ENCODE results near the gene CAMSAP3.
A peak's percentile ranks its signal among the peaks of the same experiment; 100 is the strongest.

Gene CAMSAP3

DNA sequence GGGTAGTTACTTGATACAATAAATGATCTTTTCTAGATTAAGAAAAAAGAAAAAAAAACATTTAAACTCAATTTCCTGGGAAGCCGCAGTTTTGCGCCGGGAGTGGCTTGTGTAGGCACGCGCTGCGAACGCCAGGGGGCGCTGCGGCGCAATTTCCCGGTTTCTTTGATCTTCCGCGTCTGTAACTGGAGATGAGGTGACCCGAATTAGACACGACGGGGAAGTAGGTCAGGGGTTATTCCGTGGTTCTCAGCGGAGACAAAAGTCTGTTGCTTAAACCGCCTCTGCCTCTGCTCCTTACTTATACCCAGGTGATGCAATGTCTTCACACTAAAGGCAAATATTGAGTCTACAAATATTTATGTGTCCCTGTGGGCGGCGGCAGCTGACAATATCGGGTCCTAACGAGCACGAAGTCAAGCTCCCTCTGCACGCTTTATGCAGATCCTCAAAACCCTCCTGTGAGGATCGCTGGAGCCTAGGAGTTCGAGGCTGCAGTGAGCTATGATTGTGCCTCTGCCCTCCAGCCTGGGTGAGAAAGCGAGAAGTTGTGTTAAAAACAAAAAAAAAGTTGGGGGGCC is 56.5 kb downstream of the CAMSAP3 start:
- DNase-seq (ENCODE audit: insufficient read length, low spot score) (peak; percentile 86), FAIRE-seq (peak; percentile 6)
- TF ChIP-seq POLR2A (IDR thresholded peaks at IDR 0.05; ENCODE audit: low read depth, low read length): no peak

DNA sequence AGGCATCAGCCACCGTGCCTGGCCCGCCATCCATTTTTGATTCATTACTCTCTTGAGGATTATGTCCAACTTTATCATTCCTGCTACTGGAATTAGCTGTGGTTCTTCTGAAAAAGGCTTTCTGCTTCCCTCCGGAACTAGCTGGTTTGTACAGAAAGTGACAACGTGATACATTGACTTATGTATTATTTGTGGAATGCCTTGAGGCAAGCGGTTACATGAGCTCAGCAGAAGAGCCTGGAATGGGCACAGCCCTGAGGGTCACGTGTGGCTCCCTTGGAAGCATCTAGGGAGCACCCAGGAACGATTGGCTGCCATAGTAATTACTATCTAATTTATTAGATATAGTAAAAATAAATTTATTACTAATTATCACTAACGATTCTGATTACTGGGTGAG is 58.7 kb downstream of the CAMSAP3 start:
- no peak for TF ChIP-seq POLR2A (IDR thresholded peaks at IDR 0.05; ENCODE audit: low read depth, low read length)
- FAIRE-seq: no peak
- no peak for DNase-seq (ENCODE audit: insufficient read length, low spot score)

DNA sequence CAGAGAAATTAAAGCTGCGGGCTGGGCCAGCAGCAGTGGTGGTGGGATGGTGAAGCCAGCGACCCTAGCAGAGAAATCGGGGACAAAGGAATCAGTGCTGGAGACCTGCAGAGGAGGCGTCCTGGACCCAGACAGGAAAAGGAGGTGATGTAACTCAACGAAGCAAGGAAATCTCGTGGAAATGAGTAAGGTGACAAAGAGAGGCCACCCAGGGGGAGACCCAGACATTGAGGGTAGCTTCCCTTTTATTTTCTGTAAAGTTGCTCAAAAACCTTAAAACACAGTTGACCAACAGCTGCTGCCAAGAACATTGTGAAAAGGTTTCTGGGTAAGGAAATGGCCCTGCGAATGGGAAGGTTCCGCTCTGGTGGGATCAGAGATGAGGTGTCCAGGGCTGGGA is 59.9 kb downstream of the CAMSAP3 start:
- no peak for FAIRE-seq
- no peak for DNase-seq (ENCODE audit: insufficient read length, low spot score)
- no peak for TF ChIP-seq POLR2A (IDR thresholded peaks at IDR 0.05; ENCODE audit: low read depth, low read length)

DNA sequence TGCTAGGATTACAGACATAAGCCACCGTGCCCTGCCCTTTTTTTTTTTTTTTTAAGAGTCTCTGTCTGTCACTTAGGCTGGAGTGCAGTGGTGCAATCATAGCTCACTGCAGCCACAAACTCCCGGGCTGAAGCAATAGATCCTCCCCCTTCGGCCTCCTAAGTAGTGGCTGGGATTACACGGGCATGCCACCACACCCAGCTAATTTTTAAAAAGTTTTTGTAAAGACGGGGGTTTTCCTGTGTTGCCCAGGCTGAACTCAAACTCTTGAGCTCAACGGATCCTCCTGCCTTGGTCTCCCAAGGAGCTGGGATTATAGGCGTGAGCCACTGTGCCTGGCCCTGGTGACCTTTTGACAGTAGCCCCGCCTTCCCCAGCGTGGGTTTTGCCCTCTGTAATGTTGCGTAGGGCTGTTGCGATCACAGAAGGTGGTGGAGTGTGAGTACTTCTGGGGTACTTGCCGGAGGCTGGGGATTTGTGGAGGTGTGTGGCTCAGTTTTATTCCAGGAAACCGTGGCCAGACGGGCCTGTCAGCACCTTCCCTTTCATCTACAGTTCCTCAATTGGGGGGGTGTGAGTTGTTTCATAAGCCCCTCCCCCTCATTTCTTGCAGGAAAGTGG is 61.6 kb downstream of the CAMSAP3 start:
- FAIRE-seq: no peak
- DNase-seq (ENCODE audit: insufficient read length, low spot score): no peak
- no peak for TF ChIP-seq POLR2A (IDR thresholded peaks at IDR 0.05; ENCODE audit: low read depth, low read length)

DNA sequence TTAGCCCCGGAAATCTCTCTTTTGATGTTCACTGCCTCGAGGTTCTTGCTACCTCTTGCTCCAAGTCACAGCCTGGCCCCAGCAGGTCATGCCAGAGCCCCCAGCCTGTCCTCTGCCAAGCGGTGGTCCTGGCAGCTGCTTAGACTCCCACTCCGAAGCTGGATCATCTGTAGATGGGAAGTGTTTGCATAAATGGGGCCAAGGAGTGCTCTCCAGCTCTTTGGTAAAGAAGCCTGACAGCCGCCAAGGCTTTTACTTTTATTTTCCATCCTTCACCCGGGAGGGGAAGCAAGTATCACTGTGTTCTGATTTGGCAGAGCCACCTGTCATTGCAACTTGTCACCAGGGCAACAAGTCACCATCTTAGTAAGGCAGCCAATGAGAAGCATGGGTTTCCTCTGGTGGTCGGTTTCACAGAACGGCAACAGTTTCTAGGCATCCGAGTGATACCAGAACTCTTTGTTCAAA is 62.6 kb downstream of the CAMSAP3 start:
- no peak for TF ChIP-seq POLR2A (IDR thresholded peaks at IDR 0.05; ENCODE audit: low read depth, low read length)
- DNase-seq (ENCODE audit: insufficient read length, low spot score) (no peak), FAIRE-seq (no peak)

DNA sequence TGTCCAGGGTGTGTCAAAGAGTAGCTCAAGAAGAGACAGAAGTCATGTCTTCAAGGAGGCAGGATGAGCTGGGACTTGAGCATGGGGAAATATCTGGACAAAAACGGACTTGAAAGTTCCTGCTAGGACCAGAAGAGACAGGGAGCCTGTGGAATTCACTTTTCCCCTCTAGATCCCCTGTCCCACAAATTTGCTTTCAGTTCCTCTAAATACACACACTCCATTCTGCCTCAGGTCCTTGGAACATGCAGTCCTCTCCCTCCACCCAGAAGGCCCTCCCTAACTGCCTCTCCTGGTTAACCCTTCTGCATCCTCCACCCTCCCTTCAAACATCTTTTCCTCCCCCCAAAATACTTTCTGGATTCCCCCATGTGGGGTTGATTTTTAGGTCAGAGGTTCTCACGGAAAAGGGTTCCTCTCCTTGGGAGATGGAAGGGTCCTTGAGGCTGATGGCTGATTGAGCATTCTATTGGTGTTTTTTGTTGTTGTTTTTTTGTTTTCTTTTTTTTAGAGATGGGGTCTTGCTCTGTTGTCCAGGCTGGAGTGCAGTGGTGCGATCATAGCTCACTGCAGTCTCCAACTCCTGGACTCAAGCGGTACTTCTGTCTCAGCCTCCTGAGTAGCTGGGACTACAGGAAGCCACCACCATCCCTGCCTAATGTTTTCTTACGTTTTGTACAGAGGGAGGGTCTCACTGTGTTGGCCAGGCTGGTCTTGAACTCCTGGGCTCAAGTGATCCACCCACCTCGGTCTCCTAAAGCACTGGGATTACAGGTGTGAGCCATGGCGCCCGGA is 66.3 kb downstream of the CAMSAP3 start:
- no peak for FAIRE-seq
- DNase-seq (ENCODE audit: insufficient read length, low spot score): no peak

DNA sequence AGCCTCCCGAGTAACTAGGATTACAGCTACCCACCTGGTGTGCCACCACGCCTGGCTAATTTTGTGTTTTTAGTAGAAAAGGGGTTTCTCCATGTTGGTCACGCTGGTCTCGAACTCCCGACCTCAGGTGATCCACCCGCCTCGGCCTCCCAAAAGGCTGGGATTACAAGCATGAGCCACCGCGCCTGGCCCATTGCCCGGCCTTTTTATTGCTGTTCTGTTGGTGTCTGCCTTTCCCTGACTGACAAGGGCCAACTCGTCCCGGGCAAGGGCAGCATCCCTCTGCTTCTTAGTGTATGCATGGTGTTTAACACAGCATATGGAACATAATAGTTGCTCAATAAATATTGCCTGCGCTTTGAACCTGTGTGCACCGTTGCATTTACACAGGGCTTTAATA is 67.0 kb downstream of the CAMSAP3 start:
- DNase-seq (ENCODE audit: insufficient read length, low spot score) (no peak), FAIRE-seq (no peak)
- TF ChIP-seq POLR2A (IDR thresholded peaks at IDR 0.05; ENCODE audit: low read depth, low read length): no peak

More for the DNA sequence above, 66.3 kb downstream of the CAMSAP3 start:
- no peak for TF ChIP-seq POLR2A (IDR thresholded peaks at IDR 0.05; ENCODE audit: low read depth, low read length)

DNA sequence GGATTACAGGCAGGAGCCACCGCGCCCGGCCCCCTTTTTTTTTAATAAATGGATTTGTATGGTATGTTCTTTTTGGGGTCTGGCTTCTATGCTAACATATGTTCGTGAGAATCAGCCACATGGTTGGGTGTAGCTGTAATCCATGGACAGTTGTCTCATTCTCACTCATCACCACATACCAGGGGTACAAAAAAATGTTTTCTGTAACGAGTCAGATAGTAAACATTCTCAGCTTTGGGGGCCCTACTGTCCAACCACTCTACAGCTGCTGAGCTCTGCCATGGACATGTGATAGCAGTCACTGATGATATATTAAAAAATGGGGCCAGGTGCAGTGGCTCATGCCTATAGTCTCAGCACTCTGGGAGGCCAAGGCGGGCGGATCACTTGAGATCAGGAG is 68.0 kb downstream of the CAMSAP3 start:
- DNase-seq (ENCODE audit: insufficient read length, low spot score): no peak
- TF ChIP-seq POLR2A (IDR thresholded peaks at IDR 0.05; ENCODE audit: low read depth, low read length): no peak
- FAIRE-seq: no peak

DNA sequence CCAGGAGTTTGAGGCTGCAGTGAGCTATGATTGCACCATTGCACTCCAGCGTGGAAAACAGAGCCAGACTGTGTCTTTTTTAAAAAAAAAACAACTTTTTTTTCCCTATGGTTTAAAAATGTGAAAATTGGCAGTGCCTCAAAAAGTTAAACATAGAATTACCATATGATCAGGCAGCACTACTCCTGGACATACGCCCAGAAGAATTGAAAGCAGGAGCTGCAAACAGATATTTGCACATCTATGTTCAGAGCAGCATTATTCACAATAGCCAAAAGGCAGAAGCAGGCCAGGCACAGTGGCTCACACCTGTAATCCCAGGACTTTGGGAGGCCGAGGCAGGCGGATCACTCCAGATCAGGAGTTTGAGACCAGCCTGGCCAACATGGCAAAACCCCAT is 69.4 kb downstream of the CAMSAP3 start:
- DNase-seq (ENCODE audit: insufficient read length, low spot score): no peak
- FAIRE-seq: no peak
- no peak for TF ChIP-seq POLR2A (IDR thresholded peaks at IDR 0.05; ENCODE audit: low read depth, low read length)

All from H54 (cell line).